GM18505 (cell line): ENCODE measurements around the gene GOLGA5.

ENCODE experiments used
- ATAC-seq: cut with Tn5 transposase; IDR thresholded peaks from one replicate; pipeline ENCODE4 v1.9.1; 2021; ENCODE audit not compliant: unreplicated experiment
- POLR2A ChIP-seq: IDR thresholded peaks from 4 replicates; pipeline ENCODE4 v1.6.1; 2011; ENCODE audit warnings: borderline replicate concordance; ENCODE audit not compliant: insufficient read depth, insufficient read length; ENCODE audit errors: extremely low read depth

The GOLGA5 gene

DNA sequence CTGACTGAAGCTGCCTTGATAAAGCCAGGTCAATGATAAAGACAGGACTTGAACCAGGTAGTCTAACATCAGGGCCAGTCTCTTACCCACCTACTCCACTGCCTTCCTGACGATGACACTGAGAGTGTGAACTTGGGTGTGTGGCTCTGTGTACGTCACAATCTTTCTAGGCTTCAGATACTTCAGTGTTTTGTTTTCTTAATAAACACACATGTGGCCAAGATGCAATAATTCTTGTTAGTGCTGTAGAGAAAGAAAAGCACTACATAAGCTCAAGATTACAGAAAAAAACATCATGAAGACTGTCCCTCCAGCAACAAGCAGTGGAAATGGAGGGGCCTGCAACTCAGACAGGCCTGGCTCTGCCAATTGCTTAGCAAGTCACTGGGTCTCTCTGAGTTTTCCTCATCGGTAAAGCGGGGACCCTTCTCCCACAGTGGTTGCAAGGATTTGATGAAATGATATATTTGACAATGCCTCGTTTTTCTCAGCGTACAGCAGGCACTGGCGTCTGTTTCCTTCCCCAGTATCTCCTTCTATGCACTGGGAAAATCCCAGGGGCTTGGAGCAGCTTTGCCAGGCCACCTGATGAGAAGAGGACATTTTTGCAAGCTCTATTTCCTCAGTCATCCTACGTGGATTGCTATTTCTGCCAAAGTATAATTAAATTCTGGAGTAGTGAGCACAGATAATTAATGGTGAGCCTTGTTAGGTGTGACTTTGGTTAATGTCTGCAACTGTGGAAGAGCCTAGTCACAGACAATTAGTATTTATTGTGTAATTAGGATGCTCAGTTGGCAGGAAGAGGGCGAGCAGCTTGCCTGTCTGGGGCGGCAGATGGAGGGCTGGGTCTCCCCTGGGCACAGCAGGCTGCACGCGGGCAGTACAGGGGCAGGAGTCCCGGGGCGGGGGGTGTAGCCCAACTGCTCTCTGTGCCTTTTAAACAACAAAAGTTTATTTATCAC lies 73.1 kb downstream of the GOLGA5 start:
- no peak for TF ChIP-seq POLR2A
- ATAC-seq = no peak

DNA sequence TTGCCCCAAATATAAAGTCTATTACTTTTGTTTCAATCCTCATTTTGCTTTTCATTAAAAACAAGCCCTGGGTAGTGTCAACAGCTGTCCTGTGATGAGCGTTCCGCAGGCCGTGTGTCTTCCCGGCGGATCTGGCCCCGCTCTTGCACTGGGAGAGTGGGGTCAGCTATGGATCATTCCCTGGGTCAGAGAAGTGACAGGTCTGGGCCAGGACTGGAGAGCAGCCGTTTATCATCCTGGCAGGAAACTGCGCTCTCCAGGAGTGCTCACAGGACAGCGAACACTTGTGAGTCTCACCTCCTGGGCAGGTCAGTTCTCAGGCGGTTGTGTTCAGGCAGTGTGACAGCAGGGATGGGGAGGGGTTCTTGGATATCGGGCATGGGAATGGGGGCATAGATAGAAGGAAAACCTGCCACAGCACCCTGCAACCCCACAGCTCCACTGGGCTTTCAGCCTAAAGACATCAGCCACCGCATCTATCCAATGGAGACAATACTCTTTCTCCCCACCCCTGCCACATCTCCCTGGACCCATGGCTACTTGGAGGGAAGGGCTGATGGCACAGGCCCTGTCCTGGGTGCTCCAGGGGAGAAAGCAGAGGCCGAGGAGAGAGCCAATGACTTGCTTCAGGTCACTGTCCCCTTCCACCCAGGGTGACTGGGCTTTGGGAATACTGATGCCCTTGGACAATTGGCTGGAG lies 81.0 kb downstream of the GOLGA5 start:
- no peak for TF ChIP-seq POLR2A
- ATAC-seq = no peak

- TF ChIP-seq POLR2A = no peak
- no peak for ATAC-seq
These were observed 83.8 kb downstream of the GOLGA5 start for GRCh38 chr14:92877757-92878431.

- ATAC-seq = no peak
- TF ChIP-seq POLR2A = no peak
These were observed 86.2 kb downstream of the GOLGA5 start for GRCh38 chr14:92880351-92880750.

GRCh38 chr14:92880851-92881250 lies 86.7 kb downstream of the GOLGA5 start:
- no peak for ATAC-seq

DNA sequence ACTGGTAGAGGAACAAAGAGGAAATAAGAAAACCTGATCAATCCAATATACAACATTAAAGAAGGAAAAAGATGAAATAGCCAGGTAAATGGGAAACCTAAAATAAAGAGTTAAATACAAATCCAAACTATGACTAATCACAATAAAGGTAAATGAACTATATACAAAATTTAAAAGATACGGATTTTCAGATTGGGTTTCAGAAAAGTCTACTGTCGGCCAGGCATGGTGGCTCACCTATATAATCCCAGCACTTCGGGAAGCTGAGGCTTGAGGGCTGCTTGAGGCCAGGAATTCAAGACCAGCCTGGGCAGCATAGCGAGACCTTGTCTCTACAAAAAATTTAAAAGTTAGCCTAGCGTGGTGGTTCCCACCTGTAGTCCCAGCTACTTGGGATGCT lies 89.0 kb downstream of the GOLGA5 start:
- no peak for ATAC-seq
- no peak for TF ChIP-seq POLR2A

More at GRCh38 chr14:92880851-92881250, 86.7 kb downstream of the GOLGA5 start:
- TF ChIP-seq POLR2A = no peak

GRCh38 chr14:92884410-92884809 lies 90.3 kb downstream of the GOLGA5 start:
- TF ChIP-seq POLR2A = no peak
- no peak for ATAC-seq

DNA sequence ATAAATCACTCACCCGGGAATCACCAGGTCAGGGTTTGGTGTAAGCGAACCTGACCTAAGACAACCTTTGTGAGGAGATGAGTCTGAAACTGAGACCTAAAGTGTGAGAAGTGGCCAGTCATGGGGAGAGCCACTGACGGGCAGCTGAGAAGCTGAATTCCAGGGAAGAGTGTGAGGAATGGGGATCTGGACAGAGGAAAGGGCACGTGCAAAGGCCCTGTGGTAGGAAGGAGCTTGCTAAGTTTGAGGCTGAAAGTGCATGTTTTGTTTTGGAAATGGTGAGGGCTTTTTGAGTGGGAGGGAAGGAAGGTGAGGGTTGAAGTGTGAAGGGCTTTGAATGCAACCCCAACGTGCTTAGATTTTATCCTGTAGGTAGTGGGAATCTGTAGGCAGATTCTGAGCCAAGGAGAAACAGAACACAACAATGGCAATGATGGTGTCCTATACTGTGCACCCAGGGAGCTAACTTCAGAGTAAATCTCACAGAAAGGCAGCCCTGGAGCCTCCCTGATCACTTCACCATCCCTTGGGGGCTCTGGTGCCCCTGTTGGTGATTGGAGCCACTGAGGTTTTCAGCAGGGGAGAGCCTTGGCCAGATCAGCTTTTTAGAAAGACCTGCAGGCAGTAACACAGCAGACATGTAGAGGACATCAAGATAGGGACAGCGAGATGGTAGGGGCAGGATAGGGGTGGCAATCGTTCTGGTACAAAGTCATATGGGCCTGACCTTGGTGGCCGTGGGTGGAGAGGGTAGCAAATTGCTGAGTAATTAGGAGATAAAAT lies 91.4 kb downstream of the GOLGA5 start:
- no peak for ATAC-seq
- no peak for TF ChIP-seq POLR2A

- no peak for ATAC-seq
- TF ChIP-seq POLR2A = no peak
These were observed 92.2 kb downstream of the GOLGA5 start for GRCh38 chr14:92886337-92886736.

DNA sequence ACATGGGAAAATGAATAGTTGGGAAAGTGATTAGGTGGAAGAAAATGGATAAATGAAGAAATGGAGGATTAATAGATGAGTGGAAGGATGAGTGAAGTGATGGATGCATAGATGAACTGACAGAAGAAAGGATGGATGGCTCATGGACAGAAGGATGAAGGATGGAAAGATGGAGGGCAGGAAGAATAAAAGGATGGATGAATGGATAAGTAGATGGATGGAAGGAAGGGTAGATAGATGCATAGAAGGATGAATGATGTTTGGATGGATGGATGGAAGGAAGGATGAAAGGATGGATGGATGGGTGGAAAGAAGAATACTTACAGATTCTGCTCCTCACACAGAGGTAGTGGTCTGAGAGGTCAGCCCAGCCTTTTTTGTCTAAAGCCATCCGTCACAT lies 93.1 kb downstream of the GOLGA5 start:
- TF ChIP-seq POLR2A = no peak
- no peak for ATAC-seq

DNA sequence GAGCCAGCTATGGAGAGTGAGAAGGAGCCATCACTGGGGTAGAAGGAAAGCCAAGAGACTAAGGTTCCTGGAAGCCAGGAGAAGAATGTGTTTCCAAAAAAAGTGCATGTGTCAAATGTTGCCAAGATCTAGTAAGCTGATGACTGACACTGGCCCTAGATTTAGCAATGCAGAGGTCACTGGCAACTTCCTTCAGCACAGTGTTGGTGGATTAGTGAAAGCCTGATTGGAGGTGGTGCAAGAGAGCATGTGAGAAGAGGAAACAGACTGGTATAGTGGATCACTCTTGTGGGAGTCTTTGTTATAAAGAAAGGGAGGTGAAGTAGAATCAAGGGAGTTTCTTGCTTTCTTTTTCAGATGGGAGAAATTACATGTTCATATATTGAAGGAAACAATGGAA lies 94.8 kb downstream of the GOLGA5 start:
- no peak for ATAC-seq
- TF ChIP-seq POLR2A = no peak
